ENCODE measurements around the gene PHEX.

DNA sequence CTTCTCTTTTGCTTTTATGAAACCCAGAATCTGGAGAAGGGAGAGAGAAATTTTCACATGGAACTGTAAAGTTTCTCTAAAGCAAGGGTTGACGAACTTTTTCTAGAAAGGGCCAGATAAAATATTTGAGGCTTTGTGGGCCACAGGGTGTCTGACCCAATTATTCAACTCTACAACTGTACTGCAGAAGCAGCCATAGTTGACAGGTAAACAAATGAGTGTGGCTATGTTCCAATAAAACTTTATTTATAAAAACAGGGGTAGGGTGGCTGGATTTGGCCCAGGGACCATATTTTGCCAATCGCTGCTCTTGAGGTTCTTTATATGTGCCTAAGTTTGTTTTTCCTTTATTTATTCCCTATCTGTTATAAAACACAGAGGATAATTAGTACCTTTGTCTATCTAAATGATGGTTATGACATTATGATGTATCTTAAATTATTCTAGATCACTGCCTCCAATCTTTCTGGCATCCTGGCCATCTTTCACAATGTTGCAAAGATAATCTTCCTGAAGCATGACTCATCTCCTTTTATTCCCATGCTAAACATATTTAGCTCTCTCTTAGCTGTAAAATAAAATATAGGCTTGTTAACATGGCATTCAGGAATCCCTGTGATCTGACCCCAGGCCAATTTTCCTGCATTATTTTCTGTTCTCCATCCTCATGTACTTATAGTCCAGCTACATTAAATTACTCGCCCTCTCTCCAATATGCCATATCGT lies 133.8 kb downstream of the PHEX start:
- TF ChIP-seq TCF7L2 (IDR thresholded peaks at IDR 0.05; ENCODE audit: borderline replicate concordance, extremely low read depth, insufficient read depth, insufficient read length): no peak
- TF ChIP-seq, protein P1, sequence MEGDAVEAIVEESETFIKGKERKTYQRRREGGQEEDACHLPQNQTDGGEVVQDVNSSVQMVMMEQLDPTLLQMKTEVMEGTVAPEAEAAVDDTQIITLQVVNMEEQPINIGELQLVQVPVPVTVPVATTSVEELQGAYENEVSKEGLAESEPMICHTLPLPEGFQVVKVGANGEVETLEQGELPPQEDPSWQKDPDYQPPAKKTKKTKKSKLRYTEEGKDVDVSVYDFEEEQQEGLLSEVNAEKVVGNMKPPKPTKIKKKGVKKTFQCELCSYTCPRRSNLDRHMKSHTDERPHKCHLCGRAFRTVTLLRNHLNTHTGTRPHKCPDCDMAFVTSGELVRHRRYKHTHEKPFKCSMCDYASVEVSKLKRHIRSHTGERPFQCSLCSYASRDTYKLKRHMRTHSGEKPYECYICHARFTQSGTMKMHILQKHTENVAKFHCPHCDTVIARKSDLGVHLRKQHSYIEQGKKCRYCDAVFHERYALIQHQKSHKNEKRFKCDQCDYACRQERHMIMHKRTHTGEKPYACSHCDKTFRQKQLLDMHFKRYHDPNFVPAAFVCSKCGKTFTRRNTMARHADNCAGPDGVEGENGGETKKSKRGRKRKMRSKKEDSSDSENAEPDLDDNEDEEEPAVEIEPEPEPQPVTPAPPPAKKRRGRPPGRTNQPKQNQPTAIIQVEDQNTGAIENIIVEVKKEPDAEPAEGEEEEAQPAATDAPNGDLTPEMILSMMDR (IDR thresholded peaks at IDR 0.05 in 2 of 3, conservative IDR thresholded peaks at IDR 0.05 in 1 of 3; ENCODE audit: borderline replicate concordance in 1 of 3, insufficient read depth in 1 of 3, low read depth in 2 of 3, low read length in 2 of 3): no peak
- TF ChIP-seq ELF1 (IDR thresholded peaks at IDR 0.05; ENCODE audit: borderline replicate concordance, low read depth): no peak
- TF ChIP-seq EZH2phosphoT487 (IDR thresholded peaks at IDR 0.05; ENCODE audit: borderline replicate concordance): no peak
- TF ChIP-seq, protein P2, sequence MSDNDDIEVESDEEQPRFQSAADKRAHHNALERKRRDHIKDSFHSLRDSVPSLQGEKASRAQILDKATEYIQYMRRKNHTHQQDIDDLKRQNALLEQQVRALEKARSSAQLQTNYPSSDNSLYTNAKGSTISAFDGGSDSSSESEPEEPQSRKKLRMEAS (IDR thresholded peaks at IDR 0.05): no peak
- TF ChIP-seq CEBPB (IDR thresholded peaks at IDR 0.05; ENCODE audit: low read depth): no peak
- TF ChIP-seq ZNF274 (IDR thresholded peaks at IDR 0.05; ENCODE audit: low read depth, low read length): no peak
- TF ChIP-seq POLR2AphosphoS5 (IDR thresholded peaks at IDR 0.05; ENCODE audit: low read depth, low read length): no peak
- TF ChIP-seq EZH2 (IDR thresholded peaks at IDR 0.05): no peak
- TF ChIP-seq SP1 (IDR thresholded peaks at IDR 0.05; ENCODE audit: low read depth): no peak
- TF ChIP-seq, protein P3, sequence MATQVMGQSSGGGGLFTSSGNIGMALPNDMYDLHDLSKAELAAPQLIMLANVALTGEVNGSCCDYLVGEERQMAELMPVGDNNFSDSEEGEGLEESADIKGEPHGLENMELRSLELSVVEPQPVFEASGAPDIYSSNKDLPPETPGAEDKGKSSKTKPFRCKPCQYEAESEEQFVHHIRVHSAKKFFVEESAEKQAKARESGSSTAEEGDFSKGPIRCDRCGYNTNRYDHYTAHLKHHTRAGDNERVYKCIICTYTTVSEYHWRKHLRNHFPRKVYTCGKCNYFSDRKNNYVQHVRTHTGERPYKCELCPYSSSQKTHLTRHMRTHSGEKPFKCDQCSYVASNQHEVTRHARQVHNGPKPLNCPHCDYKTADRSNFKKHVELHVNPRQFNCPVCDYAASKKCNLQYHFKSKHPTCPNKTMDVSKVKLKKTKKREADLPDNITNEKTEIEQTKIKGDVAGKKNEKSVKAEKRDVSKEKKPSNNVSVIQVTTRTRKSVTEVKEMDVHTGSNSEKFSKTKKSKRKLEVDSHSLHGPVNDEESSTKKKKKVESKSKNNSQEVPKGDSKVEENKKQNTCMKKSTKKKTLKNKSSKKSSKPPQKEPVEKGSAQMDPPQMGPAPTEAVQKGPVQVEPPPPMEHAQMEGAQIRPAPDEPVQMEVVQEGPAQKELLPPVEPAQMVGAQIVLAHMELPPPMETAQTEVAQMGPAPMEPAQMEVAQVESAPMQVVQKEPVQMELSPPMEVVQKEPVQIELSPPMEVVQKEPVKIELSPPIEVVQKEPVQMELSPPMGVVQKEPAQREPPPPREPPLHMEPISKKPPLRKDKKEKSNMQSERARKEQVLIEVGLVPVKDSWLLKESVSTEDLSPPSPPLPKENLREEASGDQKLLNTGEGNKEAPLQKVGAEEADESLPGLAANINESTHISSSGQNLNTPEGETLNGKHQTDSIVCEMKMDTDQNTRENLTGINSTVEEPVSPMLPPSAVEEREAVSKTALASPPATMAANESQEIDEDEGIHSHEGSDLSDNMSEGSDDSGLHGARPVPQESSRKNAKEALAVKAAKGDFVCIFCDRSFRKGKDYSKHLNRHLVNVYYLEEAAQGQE (IDR thresholded peaks at IDR 0.05; ENCODE audit: low read depth): no peak

Measured in HCT116 (cell line).